ENCODE measurements around the gene AKT1S1.
A peak's percentile ranks its signal among the peaks of the same experiment; 100 is the strongest.

Gene AKT1S1

GRCh38 chr19:49882643-49883042 is 5.5 kb upstream of the AKT1S1 start:
- DNase-seq, result no peak

- DNase-seq, result no peak
Measured at GRCh38 chr19:49881672-49882394, 4.7 kb upstream of the AKT1S1 start.

- DNase-seq, result no peak
Measured at GRCh38 chr19:49881186-49881585, 4.0 kb upstream of the AKT1S1 start.

- DNase-seq, result no peak
Measured at GRCh38 chr19:49880162-49880869, 3.2 kb upstream of the AKT1S1 start.

GRCh38 chr19:49879243-49879963 is 2.2 kb upstream of the AKT1S1 start:
- DNase-seq, result no peak

GRCh38 chr19:49878744-49879070 is 1.6 kb upstream of the AKT1S1 start:
- DNase-seq, result no peak

GRCh38 chr19:49877879-49878743 is 956 bp upstream of the AKT1S1 start:
- peak; percentile 90 for DNase-seq

GRCh38 chr19:49876422-49877019 is 634 bp downstream of the AKT1S1 start:
- DNase-seq, result peak; percentile 98

GRCh38 chr19:49875857-49876421 is 1.2 kb downstream of the AKT1S1 start:
- DNase-seq, result peak; percentile 16

GRCh38 chr19:49875177-49875576 is 2.0 kb downstream of the AKT1S1 start:
- no peak for DNase-seq

- no peak for DNase-seq
Measured at GRCh38 chr19:49874503-49875157, 2.5 kb downstream of the AKT1S1 start.

GRCh38 chr19:49873834-49874233 is 3.3 kb downstream of the AKT1S1 start:
- DNase-seq, result no peak

GRCh38 chr19:49873129-49873521 is 4.0 kb downstream of the AKT1S1 start:
- no peak for DNase-seq

GRCh38 chr19:49872245-49873128 is 4.7 kb downstream of the AKT1S1 start:
- no peak for DNase-seq

GRCh38 chr19:49871349-49871985 is 5.7 kb downstream of the AKT1S1 start:
- no peak for DNase-seq

- no peak for DNase-seq
Measured at GRCh38 chr19:49870309-49870901, 6.8 kb downstream of the AKT1S1 start.

- DNase-seq, result peak; percentile 98
Measured at GRCh38 chr19:49869484-49870308, 7.5 kb downstream of the AKT1S1 start.

- DNase-seq, result no peak
Measured at GRCh38 chr19:49869009-49869483, 8.1 kb downstream of the AKT1S1 start.
